Measurements from ENCODE around the gene MAPK4.

The MAPK4 gene

GRCh38 chr18:50656396-50656795, 96.5 kb downstream of the MAPK4 start:
- DNase-seq: no peak

DNA sequence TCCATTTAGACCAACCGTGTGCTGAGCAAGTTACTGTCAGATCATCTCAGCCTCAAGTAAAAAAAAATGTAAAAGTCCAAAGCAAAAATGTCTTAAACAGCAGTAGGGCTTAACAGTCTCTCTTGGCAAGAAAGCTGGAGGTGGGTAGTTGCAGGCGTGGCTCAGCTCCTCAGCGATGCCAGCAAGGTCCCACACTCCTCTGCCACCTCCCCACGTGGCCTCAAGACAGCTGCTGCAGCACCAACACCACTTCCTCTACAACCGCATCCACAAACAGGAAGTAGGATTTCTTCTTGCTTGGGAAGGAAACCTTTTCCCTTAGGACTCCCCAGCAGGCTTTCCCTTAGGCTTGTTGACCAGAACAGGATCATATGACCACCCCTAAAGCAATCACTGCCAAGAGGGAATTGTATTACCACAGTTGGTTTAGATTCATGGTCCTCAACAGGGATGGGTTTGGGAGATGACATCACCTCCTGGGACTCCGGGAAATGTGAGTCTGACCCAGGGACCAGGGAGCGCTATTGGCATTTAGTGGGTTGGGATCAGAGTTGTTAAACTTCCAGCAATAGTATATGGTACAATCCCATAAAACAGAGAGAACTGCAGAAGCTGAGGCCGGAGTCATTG, 97.1 kb downstream of the MAPK4 start:
- DNase-seq: no peak

GRCh38 chr18:50658601-50659000, 98.7 kb downstream of the MAPK4 start:
- DNase-seq: no peak

DNA sequence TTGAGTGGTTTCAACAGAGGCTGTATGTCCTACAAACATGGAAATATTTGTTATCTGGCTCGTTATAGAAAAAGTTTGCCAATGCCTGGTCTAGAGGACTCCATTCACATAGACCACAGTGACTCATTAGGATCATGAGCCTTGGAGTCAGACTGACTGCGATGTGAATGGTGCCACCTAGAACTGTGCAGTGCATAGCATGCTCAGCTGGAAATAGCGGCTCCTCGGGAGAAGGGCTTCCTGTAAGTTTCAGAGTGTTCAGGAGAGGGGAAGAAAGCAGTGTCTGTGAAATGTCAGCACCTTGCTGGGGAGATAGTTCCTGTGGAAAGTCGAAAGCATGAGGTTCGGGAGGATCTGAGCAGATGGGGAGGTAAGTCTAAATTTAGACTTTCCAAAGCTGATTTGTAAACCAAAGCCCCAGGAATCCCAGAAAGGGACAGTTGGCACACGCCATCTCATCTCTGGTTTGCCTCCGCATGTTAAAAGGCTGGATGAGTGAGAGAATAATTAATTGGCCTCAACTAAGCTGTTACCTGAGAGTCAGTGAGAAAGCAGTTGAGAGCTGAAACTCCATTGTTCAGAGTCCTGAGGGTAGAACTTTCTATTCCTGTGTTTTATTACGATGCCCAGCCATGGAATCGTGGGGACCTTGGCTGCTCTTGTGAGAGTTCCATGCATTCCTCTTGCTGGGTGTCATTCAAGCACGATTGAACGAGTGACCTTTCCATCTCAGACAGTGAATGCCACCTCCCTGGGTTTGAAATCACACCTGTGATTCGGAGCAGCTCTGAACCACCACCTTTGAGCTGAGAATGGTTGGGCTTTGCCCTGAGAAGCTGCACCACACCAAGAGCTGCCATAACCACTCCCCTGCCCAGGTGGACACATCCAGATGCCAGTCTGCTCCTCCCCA, 99.5 kb downstream of the MAPK4 start:
- DNase-seq: peak; percentile 2

- DNase-seq: no peak
These were observed 101.1 kb downstream of the MAPK4 start for GRCh38 chr18:50661013-50661412.

DNA sequence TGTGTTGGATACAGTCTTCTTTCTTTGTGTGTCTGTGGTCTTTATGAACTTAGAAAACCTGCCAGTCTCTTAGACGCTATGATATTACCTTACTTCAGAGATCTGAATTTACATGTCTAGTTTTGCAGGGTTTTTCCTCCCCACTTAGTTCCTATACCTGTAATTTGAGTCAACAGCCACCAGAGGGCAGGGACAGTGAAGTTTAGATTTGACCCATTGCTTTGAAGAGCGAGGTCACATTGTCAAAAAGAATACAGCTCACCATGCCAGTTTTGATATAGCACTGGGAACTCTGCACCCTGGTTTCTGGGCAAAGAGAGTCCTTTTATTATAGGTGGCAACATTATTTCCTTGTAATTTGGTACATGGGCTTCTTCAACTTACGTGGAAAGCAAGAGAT, 102.3 kb downstream of the MAPK4 start:
- DNase-seq: peak; percentile 10

GRCh38 chr18:50662775-50663383, 103.0 kb downstream of the MAPK4 start:
- DNase-seq: no peak

DNA sequence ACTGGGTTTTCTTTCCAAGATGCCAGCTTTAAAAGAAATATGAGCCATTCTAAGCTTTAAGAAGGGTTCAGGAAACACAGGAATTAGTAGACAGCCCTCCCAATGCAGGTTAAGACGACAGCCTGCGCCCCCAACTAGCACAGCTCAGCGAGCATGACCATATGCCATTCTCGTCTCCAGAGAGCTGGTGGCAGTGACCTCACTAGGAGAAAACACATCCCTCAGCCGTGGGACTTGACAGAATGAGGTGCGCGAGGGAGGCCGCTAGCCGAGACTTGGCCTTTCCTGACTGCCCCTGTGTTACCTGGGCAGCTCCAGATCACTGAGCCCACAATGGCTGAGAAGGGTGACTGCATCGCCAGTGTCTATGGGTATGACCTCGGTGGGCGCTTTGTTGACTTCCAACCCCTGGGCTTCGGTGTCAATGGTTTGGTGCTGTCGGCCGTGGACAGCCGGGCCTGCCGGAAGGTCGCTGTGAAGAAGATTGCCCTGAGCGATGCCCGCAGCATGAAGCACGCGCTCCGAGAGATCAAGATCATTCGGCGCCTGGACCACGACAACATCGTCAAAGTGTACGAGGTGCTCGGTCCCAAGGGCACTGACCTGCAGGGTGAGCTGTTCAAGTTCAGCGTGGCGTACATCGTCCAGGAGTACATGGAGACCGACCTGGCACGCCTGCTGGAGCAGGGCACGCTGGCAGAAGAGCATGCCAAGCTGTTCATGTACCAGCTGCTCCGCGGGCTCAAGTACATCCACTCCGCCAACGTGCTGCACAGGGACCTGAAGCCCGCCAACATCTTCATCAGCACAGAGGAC, 103.9 kb downstream of the MAPK4 start:
- no peak for DNase-seq

GRCh38 chr18:50665015-50665414, 105.1 kb downstream of the MAPK4 start:
- no peak for DNase-seq

DNA sequence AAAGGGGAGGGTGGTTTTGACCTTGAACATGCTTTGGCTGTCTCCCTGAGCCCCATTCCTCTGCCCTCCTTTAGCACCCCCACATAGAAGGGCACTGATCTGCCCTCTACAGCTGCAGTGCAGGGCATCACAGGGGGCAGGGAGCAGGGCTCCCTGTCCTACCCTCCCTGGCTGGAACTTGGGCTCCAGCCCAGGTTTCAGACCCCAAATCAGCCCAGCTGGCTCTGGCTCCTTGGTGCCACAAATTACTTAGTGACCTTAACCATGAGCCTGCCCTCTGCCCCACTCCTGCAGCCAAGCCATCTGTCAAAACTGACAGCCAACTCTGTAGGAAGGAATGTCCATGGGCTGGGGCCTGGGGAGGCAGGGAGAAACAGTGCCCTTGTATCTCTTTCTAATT, 105.6 kb downstream of the MAPK4 start:
- no peak for DNase-seq

GRCh38 chr18:50666536-50666935, 106.6 kb downstream of the MAPK4 start:
- DNase-seq: no peak

GRCh38 chr18:50671376-50671775, 111.5 kb downstream of the MAPK4 start:
- no peak for DNase-seq

DNA sequence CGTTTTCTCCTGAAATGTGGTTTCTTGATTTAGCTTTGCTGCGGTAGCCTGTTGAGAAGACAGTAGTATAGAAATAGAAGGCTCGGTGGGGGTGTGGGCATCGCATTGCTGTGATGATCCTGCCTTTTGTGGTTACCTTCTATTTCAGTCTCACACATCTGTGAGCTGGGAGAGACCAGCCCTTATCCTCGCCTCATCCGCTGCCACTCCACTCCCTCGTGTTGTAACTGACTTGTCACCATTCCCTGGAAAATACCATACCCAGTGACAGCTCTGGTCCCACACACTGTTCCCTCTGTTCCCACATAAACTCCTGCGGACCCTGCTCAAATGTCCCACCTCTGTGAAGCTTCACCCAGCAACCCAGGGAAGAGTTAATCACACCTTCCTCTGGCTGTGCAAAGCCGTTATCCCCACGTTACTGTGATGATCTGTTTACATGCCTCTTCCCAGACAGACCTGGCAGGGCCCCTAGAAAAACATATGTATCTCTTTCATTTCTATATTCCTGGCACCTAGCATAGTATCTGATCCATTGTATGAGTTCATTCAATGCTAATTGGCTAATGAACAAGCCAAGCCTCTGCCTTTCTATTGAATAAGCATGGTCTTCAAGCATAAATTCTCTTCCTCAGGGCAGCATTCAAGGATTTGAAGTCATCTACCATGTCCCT, 114.6 kb downstream of the MAPK4 start:
- DNase-seq: peak; percentile 4

DNA sequence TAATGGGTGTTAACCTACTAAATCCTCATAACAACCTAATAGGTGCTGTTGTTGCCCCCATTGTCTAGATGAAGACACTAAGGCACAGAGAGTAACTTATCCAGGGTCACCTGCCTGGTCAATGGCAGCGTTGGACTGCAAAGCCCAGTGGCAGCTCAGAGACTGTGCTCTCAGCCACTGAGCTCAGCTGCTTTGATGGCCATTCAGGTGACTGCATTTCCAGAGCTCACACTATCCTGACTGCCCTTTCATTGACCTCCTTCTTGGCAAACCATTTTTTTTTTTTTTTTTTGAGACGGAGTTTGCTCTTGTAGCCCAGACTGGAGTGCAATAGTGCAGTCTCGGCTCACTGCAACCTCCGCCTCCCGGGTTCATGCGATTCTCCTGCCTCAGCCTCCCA, 115.2 kb downstream of the MAPK4 start:
- DNase-seq: no peak

- DNase-seq: no peak
These were observed 118.8 kb downstream of the MAPK4 start for GRCh38 chr18:50678651-50679050.

GRCh38 chr18:50679056-50679455, 119.2 kb downstream of the MAPK4 start:
- no peak for DNase-seq

GRCh38 chr18:50679656-50680055, 119.8 kb downstream of the MAPK4 start:
- DNase-seq: no peak

DNA sequence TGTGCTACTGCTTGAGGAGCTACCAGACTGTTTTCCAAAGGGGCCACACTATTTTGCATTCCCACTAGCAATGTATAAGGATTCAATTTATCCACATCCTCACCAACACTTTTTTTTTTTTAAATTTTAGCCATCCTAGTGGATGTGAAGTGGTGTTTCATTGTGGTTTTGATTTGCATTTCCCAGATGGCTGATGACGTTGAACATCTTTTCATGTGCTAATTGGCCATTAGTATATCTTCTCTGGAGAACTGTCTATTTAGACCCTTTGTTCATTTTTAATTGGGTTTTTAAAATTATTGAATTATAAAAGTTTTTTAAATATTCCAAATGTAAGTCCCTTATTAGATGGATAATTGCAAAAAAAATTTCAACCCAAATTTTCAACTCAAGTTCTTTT, 121.1 kb downstream of the MAPK4 start:
- DNase-seq: no peak

GRCh38 chr18:50682852-50683251, 123.0 kb downstream of the MAPK4 start:
- DNase-seq: no peak

- no peak for DNase-seq
These were observed 126.5 kb downstream of the MAPK4 start for GRCh38 chr18:50686409-50686808.

- DNase-seq: no peak
These were observed 127.6 kb downstream of the MAPK4 start for GRCh38 chr18:50687491-50687890.

- no peak for DNase-seq
These were observed 129.7 kb downstream of the MAPK4 start for GRCh38 chr18:50689578-50689977.

DNA sequence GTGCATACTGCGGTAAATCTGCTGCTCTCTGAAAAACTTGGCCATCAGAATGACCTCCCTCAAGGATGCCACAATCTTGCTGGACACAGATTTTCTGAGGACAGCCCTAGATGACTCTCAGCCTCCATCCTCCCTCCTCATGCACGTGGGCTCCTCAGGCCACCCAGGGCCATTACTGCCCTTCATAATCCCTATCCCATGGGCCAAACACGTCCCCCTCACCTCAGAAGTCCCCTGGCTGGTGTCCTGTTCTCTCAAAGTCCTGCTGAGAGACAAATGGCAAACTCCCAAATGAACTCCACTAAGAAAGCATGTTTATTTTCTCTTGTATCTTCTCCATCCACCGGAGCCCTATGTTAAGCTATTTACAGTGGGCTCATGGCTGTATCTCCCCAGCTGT, 134.3 kb downstream of the MAPK4 start:
- no peak for DNase-seq
